ENCODE measurements around the gene PTRHD1.

Gene PTRHD1

GRCh38 chr2:24771764-24772586 is 21.2 kb downstream of the PTRHD1 start:
- no peak for DNase-seq
- in situ Hi-C loops (cut with MboI; ENCODE audit: low pct_unique_long_range_greater_than_20kb, low sequenced_read_pairs): no loop called here

DNA sequence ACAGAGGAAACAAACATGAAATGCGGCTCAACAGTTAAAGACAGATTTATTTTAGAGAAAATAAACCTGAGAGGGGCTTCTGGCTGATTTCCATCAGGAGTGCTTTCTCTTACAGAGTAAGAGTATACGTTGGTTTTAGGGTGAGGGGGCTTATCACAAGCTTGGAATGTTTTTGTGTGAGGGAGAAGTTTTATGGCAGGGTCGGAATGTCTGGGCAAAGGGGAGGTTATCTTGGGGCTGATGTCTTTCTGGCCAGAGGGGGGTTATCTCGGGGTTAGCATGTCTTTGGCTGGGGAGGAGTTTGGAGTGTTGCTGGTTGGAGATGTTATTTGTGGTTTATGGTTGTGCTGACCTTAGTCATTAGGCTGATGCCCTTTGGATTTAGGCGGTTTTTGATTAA is 22.1 kb downstream of the PTRHD1 start:
- in situ Hi-C loops (cut with MboI; ENCODE audit: low pct_unique_long_range_greater_than_20kb, low sequenced_read_pairs): no loop called here
- DNase-seq: no peak

DNA sequence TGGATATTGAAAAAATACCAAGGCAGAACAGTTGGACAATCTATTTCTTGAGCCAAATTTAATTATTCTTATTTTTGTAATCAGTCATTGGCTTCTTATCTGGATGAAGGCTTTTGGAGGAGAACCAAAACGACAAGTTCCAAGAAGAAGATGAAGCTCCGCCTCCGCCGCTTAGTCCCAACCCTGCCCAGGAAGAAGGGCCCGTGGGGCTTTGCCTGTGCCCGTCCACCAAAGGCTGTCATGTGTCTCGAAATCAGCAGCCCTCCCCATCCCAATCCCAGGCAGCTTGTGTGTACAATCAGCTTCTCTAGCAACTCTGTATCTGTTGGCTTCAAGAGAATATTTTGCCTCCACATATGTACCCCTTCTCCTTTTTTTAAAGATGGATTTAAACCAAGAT is 24.6 kb downstream of the PTRHD1 start:
- no peak for DNase-seq
- in situ Hi-C loops (cut with MboI; ENCODE audit: low pct_unique_long_range_greater_than_20kb, low sequenced_read_pairs): no loop called here

- in situ Hi-C loops (cut with MboI; ENCODE audit: low pct_unique_long_range_greater_than_20kb, low sequenced_read_pairs): no loop called here
- no peak for DNase-seq
Measured at GRCh38 chr2:24768013-24768412, 25.2 kb downstream of the PTRHD1 start.

DNA sequence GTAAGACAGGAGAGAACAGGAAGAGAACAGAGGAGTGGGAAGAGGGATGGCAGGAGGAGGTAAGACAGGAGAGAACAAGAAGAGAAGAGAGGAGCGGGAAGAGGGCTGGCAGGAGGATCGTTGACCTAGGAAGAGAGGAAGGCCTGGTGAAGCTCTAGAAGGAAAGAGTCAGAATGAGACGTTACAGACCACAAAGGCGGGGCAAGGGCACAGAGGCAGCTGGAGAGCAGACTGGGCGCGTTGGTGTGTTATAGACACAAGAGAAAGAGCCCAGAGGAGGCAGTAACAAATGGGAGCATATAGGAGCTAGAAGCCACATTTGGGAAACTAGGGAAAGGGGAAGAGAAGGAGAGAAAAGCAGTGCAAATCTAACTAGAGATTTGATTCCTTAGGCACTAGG is 26.6 kb downstream of the PTRHD1 start:
- DNase-seq: no peak
- in situ Hi-C loops (cut with MboI; ENCODE audit: low pct_unique_long_range_greater_than_20kb, low sequenced_read_pairs): no loop called here

DNA sequence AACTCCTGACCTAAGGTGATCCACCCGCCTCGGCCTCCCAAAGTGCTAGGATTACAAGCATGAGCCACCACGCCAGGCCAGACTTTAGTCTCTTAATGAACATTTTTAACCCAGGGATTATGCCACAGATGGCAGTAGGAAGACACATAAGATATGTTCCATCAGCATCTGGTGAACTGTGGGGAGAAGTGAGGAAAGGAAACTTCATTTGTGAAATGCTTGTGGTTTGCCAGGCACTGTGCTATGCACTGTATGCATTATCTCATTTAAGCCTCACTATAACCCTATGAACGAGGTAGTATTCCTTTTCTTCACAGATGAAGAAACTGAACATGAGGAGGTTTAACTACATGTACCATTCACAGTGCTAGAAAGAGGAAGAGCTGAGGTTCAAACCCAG is 29.3 kb downstream of the PTRHD1 start:
- in situ Hi-C loops (cut with MboI; ENCODE audit: low pct_unique_long_range_greater_than_20kb, low sequenced_read_pairs): no loop called here
- DNase-seq: no peak

DNA sequence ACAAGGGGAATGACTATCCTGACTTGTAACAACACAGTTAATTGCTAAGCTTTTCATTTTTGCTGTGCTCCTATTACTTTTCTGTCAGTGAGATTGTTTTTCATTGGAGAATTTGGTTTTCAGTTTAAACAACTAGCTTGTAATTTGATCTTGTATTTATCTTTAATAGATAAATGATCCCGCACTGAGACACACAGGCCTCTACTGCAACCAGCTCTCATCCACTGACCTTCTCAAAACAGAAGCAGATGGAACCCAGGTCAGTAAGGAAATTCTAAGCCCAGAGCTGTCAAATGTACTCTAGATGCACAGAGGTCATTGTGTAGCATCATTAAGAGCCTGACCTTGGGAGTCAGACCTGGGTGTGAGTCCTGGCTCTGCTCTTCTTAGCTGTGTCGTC is 30.7 kb downstream of the PTRHD1 start:
- no peak for DNase-seq
- in situ Hi-C loops (cut with MboI; ENCODE audit: low pct_unique_long_range_greater_than_20kb, low sequenced_read_pairs): no loop called here

DNA sequence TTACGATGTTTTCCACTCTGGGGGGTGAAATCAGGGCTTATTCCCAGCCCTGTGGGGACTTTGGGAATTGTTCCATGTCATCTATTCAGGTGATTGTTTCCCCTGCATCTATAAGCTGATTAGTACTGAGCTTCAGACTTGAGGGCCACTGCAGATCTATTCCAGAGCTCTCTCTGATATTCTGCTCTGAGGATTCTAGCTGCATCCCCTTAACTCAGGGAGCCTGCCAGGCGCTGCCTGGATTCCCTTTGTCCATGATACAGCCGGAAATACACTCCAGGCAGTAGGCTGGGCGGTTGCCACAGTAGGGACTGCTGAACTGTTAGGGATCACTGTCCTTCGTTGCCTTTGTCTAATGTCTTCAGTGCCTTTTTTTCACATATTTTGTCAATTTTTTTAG is 31.3 kb downstream of the PTRHD1 start:
- in situ Hi-C loops (cut with MboI; ENCODE audit: low pct_unique_long_range_greater_than_20kb, low sequenced_read_pairs): no loop called here
- no peak for DNase-seq

GRCh38 chr2:24756789-24757188 is 36.4 kb downstream of the PTRHD1 start:
- in situ Hi-C loops (cut with MboI; ENCODE audit: low pct_unique_long_range_greater_than_20kb, low sequenced_read_pairs): no loop called here

GRCh38 chr2:24754985-24755705 is 38.0 kb downstream of the PTRHD1 start:
- in situ Hi-C loops (cut with MboI; ENCODE audit: low pct_unique_long_range_greater_than_20kb, low sequenced_read_pairs): no loop called here
- DNase-seq: no peak

More at GRCh38 chr2:24756789-24757188, 36.4 kb downstream of the PTRHD1 start:
- no peak for DNase-seq

- in situ Hi-C loops (cut with MboI; ENCODE audit: low pct_unique_long_range_greater_than_20kb, low sequenced_read_pairs): no loop called here
- DNase-seq: no peak
Measured at GRCh38 chr2:24749069-24749691, 44.0 kb downstream of the PTRHD1 start.

DNA sequence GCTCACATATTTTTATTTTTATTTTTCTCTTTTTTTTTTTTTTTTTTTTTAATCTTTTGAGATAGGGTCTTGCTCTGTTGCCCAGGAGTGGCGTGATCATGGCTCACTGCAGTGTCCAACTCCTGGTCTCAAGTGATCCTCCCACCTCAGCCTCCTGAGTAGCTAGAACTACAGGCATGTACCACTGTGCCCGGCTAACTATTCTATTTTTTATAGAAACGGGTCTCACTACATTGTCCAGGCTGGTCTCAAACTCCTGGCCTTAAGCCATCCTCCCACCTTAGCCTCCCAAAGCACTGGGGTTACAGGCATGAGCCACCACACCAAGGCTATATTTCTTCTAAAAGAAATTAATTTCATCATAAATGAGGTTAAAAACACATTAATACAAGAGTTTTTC is 45.9 kb downstream of the PTRHD1 start:
- no peak for DNase-seq
- in situ Hi-C loops (cut with MboI; ENCODE audit: low pct_unique_long_range_greater_than_20kb, low sequenced_read_pairs): no loop called here

DNA sequence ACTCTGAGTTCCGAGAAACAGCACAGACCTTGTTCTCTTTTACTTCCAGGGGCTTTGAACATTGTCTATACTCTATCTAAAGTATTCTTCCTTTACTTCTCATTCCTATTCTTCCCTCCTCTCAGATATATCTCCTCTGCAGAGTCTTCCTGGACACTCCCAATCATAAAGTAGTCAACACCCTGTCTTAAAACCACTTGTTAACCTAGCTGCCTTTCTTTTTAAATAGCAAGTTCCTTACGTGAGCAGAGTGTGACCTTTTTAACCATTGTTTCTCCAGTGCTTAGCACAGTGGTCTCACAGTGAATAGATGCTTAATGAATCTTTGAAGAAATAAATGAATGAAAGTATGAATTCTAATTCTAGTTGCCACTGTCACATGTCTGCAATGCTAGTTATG is 47.4 kb downstream of the PTRHD1 start:
- in situ Hi-C loops (cut with MboI; ENCODE audit: low pct_unique_long_range_greater_than_20kb, low sequenced_read_pairs): no loop called here
- no peak for DNase-seq

- in situ Hi-C loops (cut with MboI; ENCODE audit: low pct_unique_long_range_greater_than_20kb, low sequenced_read_pairs): no loop called here
- DNase-seq: no peak
Measured at GRCh38 chr2:24744356-24744755, 48.8 kb downstream of the PTRHD1 start.

- no peak for DNase-seq
- in situ Hi-C loops (cut with MboI; ENCODE audit: low pct_unique_long_range_greater_than_20kb, low sequenced_read_pairs): no loop called here
Measured at GRCh38 chr2:24743924-24744323, 49.3 kb downstream of the PTRHD1 start.

DNA sequence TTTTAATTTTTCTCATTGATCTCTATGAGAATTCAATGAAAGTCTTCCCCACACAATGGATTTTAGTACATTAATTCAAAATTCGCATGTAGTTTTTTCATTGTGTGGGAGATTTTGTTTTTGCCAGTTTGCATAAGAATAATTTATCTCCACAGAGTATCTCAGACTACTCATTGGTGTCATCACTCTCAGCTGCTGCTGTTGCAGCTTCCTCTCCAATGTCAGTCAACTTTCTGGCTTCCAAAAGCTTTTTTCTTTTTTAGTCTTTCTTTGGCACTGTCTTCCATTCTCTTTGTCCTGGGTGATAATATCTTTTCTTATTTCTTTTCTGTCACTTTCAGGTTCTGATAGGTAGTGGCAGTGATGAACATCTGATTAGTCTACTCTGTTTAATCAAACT is 50.5 kb downstream of the PTRHD1 start:
- in situ Hi-C loops (cut with MboI; ENCODE audit: low pct_unique_long_range_greater_than_20kb, low sequenced_read_pairs): no loop called here
- DNase-seq: no peak

DNA sequence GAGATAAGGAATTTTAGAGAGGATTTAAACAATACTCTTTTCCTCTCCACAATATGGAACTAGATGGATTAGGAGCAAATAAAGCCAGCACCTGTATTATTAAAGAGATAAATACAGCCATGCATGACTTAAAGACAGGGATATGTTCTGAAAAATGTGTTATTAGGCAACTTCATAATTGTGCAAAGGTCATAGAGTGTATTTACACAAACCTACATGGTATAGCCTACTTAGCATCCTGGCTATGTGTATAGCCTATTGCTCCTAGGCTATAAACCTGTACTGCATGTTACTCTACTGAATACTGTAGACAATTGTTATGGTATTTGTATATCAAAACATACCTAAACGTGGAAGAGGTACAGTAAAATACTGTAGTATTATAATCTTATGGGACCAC is 53.0 kb downstream of the PTRHD1 start:
- no peak for DNase-seq
- in situ Hi-C loops (cut with MboI; ENCODE audit: low pct_unique_long_range_greater_than_20kb, low sequenced_read_pairs): no loop called here

Measured in KBM-7 (cell line).